H1 (cell line): ENCODE results near the gene GAMT. TPM values are rescaled to one million over a fixed set of nuclear protein-coding genes. Genes with fewer than 3 reads are reported as not detected.

ENCODE experiments used
- ATF2 ChIP-seq: IDR thresholded peaks from 2 replicates; pipeline ENCODE4 v1.6.1; 2012; ENCODE audit warnings: low read length, inconsistent platforms
- CBX5 ChIP-seq: fragments of 300-800, 300-1000 bp; sonication (generic); IDR thresholded peaks from 2 replicates; pipeline ENCODE4 v1.7.1; 2016; ENCODE audit warnings: antibody characterized with exemption, low read length, low read depth
- EZH2 ChIP-seq: fragments of 200-600 bp; sonication (generic); IDR thresholded peaks from 2 replicates; pipeline ENCODE4 v1.7.1; 2012; ENCODE audit warnings: low read depth, mild to moderate bottlenecking, moderate library complexity, low read length, inconsistent platforms; ENCODE audit not compliant: severe bottlenecking
- KDM5A ChIP-seq: fragments of 200-600 bp; IDR thresholded peaks from 2 replicates; pipeline ENCODE4 v1.7.1; 2012; ENCODE audit warnings: mild to moderate bottlenecking, low read length, inconsistent platforms, mixed read lengths
- POU5F1 ChIP-seq: IDR thresholded peaks from 2 replicates; pipeline ENCODE4 v1.6.1; 2011; ENCODE audit warnings: low read depth, mild to moderate bottlenecking, low read length, moderate library complexity
- SUZ12 ChIP-seq: fragments of 200-600 bp; sonication (generic); IDR thresholded peaks from 2 replicates; pipeline ENCODE4 v1.6.1; 2012; ENCODE audit warnings: mild to moderate bottlenecking, inconsistent platforms, low read length, moderate library complexity, mixed read lengths
- TAF1 ChIP-seq: IDR thresholded peaks from 2 replicates; pipeline ENCODE4 v1.6.1; 2011; ENCODE audit warnings: mild to moderate bottlenecking, low read depth, low read length
- polyA plus RNA-seq, 7 experiments: library from polyadenylated mRNA; depleted of rRNA in 3 of 7; stranded (reverse) in 5 of 7; unstranded in 2 of 7; fragments of >200 nt in 5 of 7; fragments of 200-250 nt in 2 of 7; gene quantifications; 1 replicate in 5 of 7; 2 replicates in 1 of 7; 4 replicates in 1 of 7; pipeline versions ENCODE4 v1.2.1 to v1.2.3, GENCODE V29; 2011 to 2013; ENCODE audit warnings: missing spikeins in 2 of 7, mixed read lengths in 2 of 7
- total RNA-seq: library from RNA; stranded (reverse); fragmentation: NEBNext Ultra II Directional; extraction: Animal tissue kit (Norgen Biotek cat#: 25700); gene quantifications from 2 replicates; pipeline ENCODE4 v1.2.1, GENCODE V29; 2021

GAMT gene
- total and polyA plus RNA-seq, 2 of the 8 experiments (the other 6 are each of a cell fraction or from before 2014, with no cell fraction given), result 17.2 to 35.6 TPM

DNA sequence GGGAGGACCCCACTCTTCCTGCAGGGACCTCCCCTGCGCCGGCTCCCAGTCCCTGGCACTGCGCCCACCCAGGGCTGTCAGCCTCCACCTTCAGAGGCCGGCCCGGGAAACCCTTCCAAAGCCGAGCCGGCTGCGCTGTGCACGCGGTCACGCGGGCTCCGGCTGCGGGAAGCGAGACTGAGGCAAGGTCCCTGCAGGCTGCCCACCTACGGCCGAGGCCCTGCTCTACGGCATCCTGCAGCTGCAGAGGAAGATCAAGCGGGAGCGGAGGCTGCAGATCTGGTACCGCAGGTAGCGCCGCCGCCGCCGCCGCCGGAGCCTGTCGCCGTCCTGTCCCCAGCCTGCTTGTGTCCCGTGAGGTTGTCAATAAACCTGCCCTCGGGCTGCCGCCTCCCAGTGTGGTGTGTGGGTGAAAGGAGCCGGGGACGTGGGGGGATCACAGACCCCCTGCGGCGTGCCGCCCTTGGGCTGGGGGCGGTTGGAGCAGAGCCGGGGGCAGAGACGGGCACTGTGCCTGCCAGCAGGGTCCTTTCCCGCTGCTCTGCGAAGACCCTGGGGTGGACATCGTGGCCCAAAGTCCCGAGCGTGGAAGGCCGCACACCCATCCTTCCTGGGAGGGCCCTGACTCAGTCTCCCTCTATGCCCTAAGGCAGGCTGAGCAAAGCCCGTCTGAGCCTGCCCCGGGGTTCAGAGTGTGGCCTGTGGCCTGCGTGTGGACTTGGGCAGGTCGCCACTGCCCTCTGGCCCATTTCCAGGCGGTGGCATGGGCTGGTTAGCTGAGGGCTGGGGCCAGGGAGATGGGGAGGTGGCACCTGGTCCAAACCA lies 5.9 kb downstream of the GAMT start (continued):
- TF ChIP-seq POU5F1, result no peak
- TF ChIP-seq CBX5, result no peak
- no peak for TF ChIP-seq ATF2
- no peak for TF ChIP-seq TAF1
- TF ChIP-seq KDM5A, result no peak
- TF ChIP-seq SUZ12, result no peak
- no peak for TF ChIP-seq EZH2
